SK-MEL-5 (cell line): ENCODE results near the gene NPIPB9. TPM values are rescaled to one million over a fixed set of nuclear protein-coding genes. Genes with fewer than 3 reads are reported as not detected.
"Not testable (repeated sequence)": the region's sequence is repeated elsewhere in the genome, so short reads cannot be mapped to it uniquely, and the experiment has no call there.

Experiments
- DNase-seq: peaks from one replicate; pipeline ENCODE4 v3.0.0-alpha.2; 2016; ENCODE audit warnings: low read depth, low spot score
- in situ Hi-C: cut with HindIII; loops from 2 replicates; pipeline ENCODE4 v1.10.0; 2016; ENCODE audit warnings: low sequenced_read_pairs, high pct_unique_total_duplicates, low pct_unique_long_range_greater_than_20kb
- small RNA-seq, 2 experiments: library from RNA; depleted of rRNA; stranded (forward); fragments of <200 nt; gene quantifications; one replicate each; pipeline ENCODE3, GENCODE V24; 2014
- total RNA-seq: library from RNA; depleted of rRNA; stranded (reverse); fragments of >200 nt; shearing (Covaris generic); gene quantifications from 2 replicates; pipeline ENCODE4 v1.2.3, GENCODE V29; 2014; rRNA removed

The NPIPB9 gene
- total RNA-seq, 1 experiment from 2014 or later = 0.16 TPM

DNA sequence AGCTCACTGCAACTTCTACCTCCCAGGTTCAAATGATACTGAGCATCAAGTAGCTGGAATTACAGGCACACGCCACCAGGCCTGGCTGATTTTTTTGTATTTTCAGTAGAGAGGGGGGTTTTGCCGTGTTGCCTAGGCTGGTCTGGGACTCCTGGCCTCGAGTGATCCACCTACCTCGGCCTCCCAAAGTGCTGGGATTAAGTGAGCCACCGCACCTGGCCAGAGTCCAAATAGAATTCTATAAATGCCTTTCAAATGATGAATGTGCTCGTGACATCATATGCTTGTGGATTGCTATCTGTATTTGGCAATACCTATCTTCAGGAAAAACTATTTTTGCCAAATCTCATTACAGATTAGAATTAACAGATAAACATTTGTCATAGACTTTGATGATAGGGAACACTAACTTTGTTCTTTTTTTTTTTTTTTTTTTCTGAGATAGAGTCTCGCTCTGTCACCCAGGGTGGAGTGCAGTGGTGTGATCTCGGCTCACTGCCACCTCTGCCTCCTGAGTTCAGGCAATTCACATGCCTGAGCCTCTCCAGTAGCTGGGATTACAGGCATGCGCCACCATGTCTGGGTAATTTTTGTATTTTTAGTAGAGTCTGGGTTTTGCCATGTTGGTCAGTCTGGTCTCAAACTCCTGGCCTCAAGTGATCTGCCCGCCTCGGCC is 56.0 kb downstream of the NPIPB9 start:
- DNase-seq, in situ Hi-C loops: not testable (repeated sequence)

DNA sequence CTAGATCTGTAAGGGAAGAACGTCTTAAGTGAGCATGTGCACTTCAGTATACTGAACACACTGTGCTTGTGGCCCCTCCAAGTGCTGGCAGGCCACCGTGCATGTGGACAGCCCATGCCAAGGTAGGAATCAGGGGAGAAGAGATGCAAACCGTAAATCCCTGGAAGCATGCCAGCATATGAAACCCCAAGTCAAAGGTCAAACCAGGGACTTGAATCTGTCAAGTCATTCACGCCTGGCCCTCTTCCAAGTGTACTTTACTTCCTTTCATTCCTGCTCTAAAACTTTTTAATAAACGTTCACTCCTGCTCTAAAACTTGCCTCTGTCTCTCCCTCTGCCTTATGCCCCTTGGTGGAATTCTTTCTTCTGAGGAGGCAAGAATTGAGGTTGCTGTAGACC is 68.4 kb downstream of the NPIPB9 start:
- in situ Hi-C loops = no loop called here
- no peak for DNase-seq

DNA sequence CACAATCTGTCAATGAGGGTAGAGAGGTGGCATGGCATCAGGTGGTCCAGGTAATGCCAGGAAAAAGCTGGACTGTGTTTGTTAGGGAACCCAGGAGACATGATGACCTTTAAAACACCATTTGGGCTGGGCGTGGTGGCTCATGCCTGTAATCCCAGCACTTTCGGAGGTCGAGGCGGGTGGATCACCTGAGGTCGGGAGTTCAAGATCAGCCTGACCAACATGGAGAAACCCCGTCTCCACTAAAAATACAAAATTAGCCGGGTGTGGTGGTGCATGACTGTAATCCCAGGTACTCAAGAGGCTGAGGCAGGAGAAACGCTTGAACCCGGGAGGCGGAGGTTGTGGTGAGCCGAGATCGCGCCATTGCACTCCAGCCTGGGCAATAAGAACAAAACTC is 69.0 kb downstream of the NPIPB9 start:
- in situ Hi-C loops, DNase-seq: not testable (repeated sequence)

DNA sequence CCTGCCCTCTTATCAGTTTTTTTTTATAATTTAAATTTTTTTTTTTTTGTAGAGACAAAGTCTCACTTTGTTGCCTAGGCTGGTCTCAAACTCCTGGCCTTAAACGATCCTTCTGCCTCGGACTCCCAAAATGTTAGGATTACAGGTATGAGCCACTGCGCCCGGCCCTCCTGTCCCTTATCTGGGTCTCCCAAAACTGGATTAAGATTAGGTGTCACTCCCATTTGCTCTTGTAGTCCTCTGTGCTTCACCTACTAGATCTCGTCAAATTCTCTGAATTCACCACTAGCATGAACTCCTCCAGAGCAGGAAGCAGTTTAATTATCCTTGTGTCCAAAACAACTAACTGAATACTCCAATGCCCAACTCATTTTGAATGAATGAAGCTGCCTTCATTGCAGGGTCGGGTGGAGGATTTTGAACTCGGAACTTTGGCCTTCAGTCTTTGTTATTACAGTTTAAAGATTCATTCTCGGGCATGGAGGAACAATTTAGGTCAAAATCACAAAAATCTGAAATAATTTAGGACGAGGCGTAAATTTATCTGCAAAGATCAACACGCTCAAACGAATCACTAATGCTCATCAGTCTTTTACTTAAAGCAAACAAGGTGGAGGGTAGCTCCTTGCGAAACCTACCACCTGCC is 70.4 kb downstream of the NPIPB9 start:
- no peak for DNase-seq

More for the DNA sequence above, 70.4 kb downstream of the NPIPB9 start:
- in situ Hi-C loops = no loop called here

Small RNAs within 50 kb of the gene (small RNA-seq; reads per million reads assigned to genes)
- 0 reads per million in 2 experiments for gene MIR6862-2

Other genes with a start within 250 kb of the NPIPB9 start
- not detected in 2 replicates for gene IL27, start 245.0 kb upstream of the NPIPB9 start, total RNA-seq
- gene NUPR1, start 212.8 kb upstream of the NPIPB9 start, total RNA-seq = 61.5 and 64.9 TPM in 2 replicates
- 10.0 and 11.0 TPM in 2 replicates for gene SGF29, start 197.9 kb upstream of the NPIPB9 start, total RNA-seq
- gene SULT1A2, start 154.7 kb upstream of the NPIPB9 start, total RNA-seq = not detected in 2 replicates
- gene SULT1A1, start 141.7 kb upstream of the NPIPB9 start, total RNA-seq = 0.43 and 3.1 TPM in 2 replicates
- gene NPIPB8, start 113.7 kb upstream of the NPIPB9 start, total RNA-seq = not detected in 2 replicates
- 186 and 197 TPM in 2 replicates for gene EIF3C, start 40.3 kb upstream of the NPIPB9 start, total RNA-seq
- 30.9 and 36.4 TPM in 2 replicates for gene ATXN2L, start 71.2 kb downstream of the NPIPB9 start, total RNA-seq
- gene TUFM, start 94.6 kb downstream of the NPIPB9 start, total RNA-seq = 191 and 198 TPM in 2 replicates
- gene SH2B1, start 112.1 kb downstream of the NPIPB9 start, total RNA-seq = 10.1 and 10.4 TPM in 2 replicates
- gene ATP2A1, start 126.7 kb downstream of the NPIPB9 start, total RNA-seq = not detected in 2 replicates
- gene RABEP2, start 173.5 kb downstream of the NPIPB9 start, total RNA-seq = 10.3 and 11.9 TPM in 2 replicates
- gene CD19, start 180.2 kb downstream of the NPIPB9 start, total RNA-seq = not detected in 2 replicates
- gene NFATC2IP, start 199.2 kb downstream of the NPIPB9 start, total RNA-seq = 11.5 and 13.7 TPM in 2 replicates
- gene SPNS1, start 223.0 kb downstream of the NPIPB9 start, total RNA-seq = 48.1 and 64.2 TPM in 2 replicates
- gene LAT, start 233.3 kb downstream of the NPIPB9 start, total RNA-seq = 0.24 and 0.77 TPM in 2 replicates